Myocyte (in vitro differentiated cells): ENCODE measurements around the gene MAST4. TPM values are rescaled to one million over a fixed set of nuclear protein-coding genes. Genes with fewer than 3 reads are reported as not detected.
"Not testable (repeated sequence)": the region's sequence is repeated elsewhere in the genome, so short reads cannot be mapped to it uniquely, and the experiment has no call there.

Source experiments
- DNase-seq: peaks from one replicate; pipeline ENCODE4 v3.0.0-alpha.2; 2012; ENCODE audit warnings: low read depth
- total RNA-seq: library from RNA; depleted of rRNA; stranded (reverse); fragments of >200 nt; gene quantifications from 2 replicates; pipeline ENCODE4 v1.2.3, GENCODE V29; 2014

MAST4 gene
- total RNA-seq, 1 donor from 2014 or later = 7.6 TPM

DNA sequence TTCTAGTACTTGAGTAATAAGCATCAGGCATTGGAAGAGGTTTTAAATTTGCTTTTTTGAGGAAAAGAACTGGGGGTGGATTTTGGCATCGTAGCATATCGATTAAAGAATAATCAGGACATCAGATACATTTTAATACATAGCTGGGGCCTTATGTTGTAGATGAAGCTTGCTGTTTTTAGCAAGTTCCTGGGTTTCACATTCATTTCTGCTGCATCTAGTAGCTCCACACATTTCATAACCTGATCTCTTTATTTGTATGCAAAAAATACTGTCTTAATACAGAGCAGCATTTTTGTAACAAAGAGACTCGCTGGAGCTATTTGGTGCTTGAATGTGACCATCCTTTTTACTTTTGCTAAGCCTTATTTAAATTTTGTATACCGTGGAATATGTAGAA lies 571.9 kb downstream of the MAST4 start:
- DNase-seq = no peak

DNA sequence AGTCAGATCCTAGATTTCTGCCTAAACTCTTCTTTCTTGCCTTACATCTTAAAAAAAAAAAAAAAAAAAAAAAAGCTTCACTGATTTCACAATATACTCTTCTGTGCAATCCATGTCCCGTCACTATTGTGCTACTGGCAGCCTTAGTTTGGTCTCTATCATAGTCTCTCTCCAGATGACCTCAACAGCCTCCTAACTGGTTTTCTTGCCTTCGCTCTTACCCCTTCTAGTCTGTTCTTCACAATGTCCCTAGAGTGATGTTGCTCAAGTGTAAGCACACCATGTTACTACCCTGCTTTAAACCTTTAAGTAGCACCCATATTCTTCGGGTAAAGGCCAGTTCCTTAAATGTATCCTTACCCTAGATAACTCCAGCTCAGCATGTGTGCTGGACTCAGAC lies 574.6 kb downstream of the MAST4 start:
- no peak for DNase-seq

DNA sequence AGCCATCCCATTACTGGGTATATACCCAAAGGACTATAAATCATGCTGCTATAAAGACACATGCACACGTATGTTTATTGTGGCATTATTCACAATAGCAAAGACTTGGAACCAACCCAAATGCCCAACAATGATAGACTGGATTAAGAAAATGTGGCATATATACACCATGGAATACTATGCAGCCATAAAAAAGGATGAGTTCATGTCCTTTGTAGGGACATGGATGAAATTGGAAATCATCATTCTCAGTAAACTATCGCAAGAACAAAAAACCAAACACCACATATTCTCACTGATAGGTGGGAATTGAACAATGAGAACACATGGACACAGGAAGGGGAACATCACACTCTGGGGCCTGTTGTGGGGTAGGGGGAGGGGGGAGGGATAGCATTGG lies 577.2 kb downstream of the MAST4 start:
- not testable (repeated sequence) for DNase-seq

DNA sequence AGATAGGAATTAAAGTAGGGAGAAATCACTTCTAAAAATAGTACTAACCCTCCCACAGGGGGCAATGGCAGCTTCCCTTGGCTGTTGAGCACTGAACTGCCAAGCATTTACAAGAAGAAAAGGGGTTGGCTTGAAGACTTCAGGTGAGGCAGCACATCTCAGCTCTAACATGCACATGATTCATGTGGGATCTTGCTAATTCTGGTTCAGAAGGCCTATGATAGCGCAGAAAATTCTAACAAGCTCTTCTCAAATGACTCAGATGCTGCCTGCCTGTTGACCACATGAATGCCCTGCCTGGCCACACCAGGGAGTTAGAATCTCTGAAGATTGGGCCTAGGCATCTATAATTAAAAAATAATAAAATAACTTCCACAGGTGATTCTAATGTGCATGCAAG lies 577.8 kb downstream of the MAST4 start:
- DNase-seq = peak; percentile 50

DNA sequence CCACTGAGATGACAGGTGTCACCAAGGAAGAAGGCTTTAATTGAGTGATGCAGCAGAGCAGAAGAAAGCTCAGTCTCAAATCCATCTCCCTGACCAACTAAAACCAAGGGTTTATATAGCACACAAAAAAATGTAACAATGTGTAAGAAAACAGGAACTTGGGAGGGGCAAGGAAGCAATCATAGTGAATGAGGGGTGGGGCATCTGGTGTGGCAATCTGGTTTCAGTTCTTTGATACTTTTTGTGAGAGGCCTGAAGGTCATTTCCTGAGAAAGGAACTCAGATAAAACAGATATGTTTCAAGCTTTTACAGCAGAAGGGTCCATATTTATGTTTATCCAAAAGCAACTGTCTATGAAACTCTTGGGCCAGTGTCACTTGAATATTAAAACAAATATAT lies 580.7 kb downstream of the MAST4 start:
- DNase-seq = no peak

DNA sequence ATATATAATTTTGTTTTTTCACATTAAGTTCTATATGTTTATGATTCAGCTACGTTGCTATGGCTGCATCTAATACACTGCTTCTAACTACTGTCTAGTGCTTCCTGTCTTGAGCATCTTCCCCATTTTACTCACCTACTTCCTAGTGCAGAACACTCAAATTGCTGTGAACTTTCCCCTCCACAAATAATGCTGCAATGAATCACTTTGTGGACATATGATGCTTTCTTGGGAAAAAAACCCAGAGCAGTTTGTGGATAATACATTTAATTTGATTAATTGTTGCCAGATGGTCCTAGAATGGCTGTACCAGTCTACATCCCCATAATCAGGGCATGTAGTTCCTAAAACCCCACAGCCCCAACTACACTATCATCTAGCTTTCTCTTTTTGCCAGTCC lies 581.9 kb downstream of the MAST4 start:
- DNase-seq = peak; percentile 11

DNA sequence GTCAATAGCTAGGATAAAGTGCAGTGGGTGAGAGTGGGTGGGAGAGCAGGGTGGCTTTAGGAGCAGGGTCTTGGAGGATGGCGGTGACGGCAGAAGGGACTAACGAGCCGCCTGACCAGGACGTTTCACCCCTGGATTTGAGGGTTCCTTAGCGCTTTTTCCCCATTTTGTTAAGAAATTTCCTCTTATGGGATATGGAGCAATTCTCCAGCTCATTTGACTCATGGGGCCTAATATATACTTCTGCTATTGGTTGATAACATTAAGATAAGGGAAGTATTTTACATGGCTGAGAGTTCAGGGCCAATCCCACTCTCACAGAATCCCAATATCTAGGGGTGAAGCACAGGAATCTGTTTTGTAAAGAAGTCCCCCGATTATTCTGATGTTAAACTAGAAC lies 582.8 kb downstream of the MAST4 start:
- no peak for DNase-seq

DNA sequence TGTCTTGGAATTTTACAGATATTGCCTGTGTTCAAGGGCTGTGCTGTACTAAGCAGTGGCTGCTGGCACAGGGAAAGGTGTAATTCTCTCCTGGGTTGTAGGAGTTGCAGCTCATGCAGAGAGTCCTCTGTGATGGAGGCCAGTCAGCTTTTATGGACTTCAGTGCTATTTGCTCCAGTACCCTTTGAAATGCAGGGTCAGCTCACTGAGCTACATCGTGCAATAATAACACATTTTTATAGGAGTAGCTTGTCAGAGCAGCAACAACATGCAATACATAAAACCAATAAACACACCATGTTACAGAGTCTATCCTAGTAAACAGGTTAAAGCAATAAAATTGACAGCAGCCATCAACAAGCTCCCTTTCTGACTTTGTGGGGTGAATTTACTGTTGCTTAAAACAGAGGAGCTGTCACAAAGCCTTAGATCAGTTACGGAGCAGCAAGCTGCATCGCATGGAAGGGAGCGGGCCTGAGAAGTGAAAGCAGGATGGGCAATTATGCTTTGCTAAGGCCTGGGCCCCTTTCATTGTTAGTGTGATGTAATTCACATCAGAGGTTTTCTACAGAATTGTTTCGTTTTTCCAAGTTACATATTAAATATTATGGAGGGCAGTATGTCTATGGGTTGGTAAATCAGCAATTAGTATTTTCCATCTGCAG lies 583.6 kb downstream of the MAST4 start:
- DNase-seq = no peak

DNA sequence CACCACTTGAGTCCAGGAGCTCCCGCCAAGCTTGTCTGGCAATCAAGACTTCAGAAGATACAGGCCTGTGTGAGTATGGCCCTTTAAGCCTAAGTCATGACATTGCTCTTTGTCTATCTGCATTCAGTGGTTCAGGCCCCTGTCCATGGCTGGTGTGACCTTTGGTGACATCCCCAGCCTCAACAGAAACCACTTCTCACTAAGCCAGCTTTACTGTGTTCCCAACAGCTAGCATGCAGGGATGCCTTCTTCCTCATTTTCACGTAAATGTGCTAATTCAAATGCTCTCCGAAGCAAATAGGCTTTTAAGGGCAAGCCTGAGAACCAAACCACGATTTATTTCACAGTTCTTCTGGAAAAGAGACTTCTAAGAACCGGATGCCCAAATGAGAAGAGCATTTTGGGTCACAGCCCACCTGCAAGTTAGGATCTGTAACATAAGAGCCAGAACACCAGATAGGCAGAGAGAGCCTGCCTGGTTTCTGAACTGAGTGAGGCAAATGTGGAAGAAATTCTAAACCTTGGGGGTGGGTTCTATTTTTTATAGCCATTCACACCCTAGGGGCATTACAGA lies 585.5 kb downstream of the MAST4 start:
- DNase-seq = peak; percentile 22

DNA sequence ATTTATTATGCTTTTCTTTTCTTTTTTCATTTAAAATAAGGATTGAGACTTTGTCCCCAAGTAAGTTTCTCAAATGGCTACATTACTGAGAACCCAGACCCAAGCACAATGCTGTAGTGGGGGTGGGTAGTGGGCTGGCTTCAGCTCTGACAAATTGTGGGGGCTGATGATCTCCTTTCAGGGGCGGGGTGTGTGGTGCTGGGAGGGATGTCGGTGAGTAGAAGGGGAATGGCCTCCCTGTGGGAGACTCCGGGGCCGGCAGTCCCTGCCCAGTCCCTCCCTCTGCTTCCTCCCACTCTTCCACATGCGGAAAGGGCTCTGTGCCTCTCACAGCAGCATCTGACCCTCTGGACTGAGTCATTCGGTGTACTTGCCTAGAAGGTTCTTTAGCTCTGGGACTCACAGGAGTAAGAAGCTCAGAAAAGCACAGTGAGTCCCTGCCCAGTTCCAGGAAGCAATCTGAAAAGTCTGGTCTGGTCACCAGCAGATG lies 586.2 kb downstream of the MAST4 start:
- DNase-seq = peak; percentile 73

DNA sequence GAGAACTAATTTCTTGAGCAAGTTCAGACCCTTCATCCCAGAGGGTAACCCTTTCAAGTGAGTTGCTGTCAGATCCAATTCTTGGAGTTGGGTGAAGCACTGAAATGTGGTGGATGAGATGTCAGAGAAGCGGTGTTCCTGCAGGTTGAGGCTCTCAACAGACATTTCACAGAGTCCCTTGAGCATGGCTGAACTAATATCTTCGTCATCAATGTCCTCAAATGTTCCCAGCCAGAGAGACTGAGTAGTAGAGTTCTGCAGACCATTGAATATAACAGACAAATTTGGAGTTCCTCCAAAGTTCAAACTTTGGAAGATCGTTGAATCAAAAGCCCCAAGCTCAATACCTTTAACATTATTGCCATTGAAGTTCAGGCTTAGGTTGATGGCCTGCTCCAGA lies 587.7 kb downstream of the MAST4 start:
- no peak for DNase-seq

DNA sequence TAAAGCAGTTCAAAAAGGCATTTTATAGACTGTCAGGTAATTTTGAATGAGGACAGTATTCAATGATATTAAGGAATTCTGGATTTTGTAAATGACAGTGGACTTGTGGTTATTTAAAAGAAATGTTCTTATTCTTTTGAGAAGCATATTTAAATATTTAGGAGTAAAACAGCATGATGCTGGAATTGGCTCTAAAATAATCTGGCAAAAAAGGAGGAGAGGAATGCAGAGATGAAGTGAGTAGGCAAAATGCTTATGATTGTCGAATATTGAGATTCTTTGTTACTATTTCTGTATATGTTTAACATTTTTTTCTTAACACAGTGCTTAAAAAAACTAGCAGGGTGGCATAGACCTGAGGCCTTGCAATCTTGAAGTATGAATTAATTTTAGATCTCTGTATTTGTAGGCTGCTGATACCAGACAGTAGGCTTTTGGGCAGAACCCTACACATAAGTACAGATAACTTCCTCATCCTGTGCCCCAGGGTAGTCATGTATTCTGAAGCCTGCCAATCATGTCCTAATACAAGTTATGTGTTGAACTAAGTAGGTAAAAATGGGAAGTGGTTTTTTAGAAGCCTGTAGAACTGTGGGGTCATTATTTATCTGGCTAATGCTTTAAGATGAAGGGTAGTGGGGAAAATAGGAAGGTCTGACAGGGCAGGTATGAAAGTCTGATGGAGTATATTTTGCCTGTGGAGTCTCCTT lies 591.0 kb downstream of the MAST4 start:
- no peak for DNase-seq

DNA sequence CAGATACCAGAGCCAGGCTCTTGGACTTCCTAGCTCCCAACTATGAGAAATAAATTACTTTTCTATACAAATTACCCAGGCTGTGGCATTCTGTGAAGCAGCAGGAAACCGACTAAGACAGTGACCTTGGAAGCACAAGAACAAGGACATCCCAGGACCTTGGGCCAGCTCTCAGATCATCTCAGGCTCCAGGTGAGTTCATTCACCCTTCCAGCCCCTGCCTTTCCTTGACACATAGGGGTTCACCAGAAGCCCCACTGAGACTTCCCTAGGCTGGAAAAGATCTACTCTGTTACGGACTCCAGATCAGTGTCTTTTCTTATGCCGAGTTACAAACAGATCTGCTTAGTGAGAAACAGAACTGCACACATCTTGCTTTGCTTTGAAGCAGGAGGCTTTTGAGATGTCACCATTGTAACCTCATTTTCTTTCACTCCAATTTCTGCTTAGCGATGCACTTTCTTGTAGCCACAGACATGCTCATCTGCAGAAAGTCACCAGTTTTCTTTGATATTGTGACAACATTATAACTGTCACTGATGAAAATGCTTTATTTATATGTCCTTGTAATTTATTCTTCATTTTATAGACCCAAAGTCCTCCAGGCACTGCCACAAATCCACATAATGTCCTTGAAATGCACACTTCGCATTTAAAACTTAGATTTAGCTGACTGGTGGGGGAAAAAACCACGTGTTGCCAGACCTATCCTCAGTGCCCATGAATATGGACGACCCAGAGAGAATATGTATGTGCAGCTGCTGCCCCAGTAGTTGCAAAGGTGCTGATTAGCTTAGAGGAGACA lies 592.3 kb downstream of the MAST4 start:
- no peak for DNase-seq

DNA sequence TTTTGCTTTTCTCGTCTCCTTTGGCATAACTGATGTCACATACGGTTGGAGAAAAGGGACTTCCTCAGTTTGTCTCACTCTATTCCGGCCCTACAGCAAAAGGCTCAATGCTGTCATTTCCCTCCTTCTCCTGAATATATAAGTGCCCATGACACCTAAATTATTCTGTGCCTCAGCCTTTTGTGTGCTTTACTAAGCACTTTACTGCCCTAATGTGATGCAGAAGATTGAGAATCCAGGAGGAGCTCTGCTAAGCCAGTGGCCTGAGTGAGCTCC lies 592.8 kb downstream of the MAST4 start:
- DNase-seq = no peak

DNA sequence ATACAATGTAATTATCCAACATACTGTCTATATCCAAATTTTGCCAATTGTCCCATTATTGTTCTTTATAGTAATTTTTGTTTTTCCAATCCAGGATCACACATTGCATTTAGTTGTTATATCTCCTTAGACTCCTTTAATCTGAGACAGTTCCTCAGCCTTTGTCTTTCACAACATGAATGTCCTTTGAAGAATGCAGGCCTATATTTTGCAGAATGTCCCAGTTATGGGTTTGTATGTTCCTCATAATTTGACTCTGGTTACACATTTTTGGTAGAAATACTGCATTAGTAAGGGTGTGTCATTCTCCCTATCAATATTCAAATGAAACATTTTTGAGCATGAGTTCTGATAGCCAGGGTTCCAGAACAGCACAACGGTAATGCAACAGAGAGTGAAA lies 593.7 kb downstream of the MAST4 start:
- no peak for DNase-seq

DNA sequence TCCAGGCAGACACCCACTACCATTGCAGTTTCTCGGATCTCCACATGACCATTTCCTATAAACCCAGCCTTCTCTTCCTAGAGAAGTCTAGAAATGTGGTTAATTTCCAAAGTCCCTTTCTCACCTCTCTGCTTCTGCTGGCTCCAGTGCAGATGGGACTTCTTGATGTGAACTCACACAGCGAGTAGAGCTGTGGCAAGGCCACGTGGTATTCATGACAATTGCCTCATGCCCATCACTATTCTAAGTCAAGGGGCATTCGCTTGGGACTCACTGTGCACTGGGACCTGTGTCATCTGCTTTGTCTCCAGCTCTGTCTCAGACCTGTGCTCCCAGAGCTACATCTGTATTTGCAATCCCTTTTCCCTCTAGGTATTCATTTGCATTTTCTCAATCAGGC lies 594.2 kb downstream of the MAST4 start:
- no peak for DNase-seq

DNA sequence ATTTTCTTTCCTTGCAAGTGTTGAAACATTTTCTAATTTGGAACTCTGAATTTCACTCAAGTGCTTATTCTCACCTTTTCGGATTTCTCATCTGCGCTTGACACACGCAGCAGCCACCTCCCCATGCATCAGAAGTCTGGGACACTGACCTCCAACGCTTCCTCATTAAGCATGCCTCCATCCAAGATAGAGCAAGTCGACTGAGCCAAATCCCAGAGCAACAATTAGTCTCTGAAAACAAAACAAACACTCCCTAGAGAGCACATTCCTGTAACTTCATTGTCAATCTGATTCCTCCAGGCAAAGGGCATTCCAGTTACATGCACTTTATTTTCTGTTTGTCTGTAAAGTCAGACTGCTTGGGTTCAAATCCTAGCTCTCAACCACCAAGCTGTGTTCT lies 594.7 kb downstream of the MAST4 start:
- DNase-seq = no peak

DNA sequence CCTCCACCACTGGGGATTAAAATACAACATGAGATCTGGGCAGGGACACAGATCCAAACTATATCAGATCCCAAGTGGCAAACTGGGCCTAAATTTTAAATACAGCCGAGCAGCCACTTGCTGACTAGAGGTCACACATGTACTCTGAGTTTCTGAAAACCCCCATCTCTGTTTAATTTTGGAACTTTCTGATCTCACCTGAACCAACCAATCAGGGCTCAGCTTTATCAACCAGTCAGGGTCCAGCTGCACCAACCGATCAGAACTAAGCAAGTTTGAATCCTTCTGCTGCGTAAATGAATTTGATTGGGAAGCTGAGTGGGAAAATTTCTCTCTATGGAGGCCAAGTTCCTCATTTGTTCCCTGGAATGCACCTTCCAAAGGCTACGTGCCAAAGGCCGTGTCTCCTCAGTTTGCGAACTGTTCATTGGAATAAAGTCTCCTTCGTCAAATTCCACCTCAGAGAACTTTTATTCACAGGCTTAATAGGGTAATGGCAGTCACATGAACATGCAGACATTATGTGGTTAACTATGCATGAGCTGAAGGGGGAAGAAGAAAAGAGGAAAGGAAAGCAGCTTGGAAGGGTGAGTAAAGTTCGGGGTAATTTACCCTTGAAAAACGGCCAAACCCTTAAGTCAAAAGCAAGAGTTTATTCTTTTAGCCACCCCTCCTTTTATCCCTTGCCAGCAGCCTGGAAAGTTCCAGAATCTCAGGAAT lies 596.7 kb downstream of the MAST4 start:
- no peak for DNase-seq

DNA sequence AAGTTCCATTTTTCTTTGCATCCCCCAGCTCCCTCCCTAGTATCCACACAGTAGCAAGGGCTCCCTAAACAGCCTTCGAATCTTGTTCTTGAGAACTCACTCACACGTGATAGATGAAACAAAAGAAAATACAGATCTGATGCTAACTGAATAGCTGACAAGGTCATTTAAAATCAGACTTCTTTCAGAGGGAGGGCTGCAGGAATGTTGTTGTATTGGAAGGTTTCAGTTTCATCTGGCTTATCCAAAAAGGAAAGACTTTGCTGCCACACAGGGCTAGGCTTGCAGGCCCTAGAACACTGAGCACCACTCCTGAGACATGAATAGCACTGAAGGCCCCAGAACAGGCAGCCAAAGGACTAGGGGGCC lies 597.2 kb downstream of the MAST4 start:
- DNase-seq = no peak

DNA sequence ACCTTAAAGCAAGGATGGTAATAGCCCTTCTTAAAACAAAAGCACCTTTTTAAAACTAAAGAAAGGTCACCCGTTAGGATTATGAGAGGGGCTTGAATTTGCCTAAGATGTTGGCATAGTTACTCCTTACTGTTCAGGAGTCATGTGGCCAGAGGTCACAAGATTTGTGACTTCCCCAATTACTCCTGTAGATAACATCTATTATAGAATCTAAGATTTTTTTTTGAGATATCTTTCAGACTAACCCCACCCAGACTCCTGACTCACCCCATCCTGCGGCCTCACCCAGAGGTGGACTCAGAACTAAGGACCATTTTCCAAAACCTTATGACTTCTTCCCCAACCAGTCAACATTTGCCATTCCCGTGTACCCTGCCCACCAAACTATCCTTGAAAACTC lies 598.0 kb downstream of the MAST4 start:
- no peak for DNase-seq
